BLaER1 treated with 17β-estradiol and CSF1 and Interleukin-3, amounts not matched to agents 10 nM and 100 nM (cell line): ENCODE data around the gene LSM8.
"Not testable (repeated sequence)": the region's sequence is repeated elsewhere in the genome, so short reads cannot be mapped to it uniquely, and the experiment has no call there.

ENCODE experiments used
- H3K27ac ChIP-seq, 11 experiments: shearing (Covaris generic); formaldehyde crosslinking; 2 replicates each; pipeline ENCODE4 v1.8.1; 2022
- H3K27me3 ChIP-seq, 11 experiments: shearing (Covaris generic); formaldehyde crosslinking; 2 replicates each; pipeline ENCODE4 v1.8.1; 2022
- H3K36me3 ChIP-seq, 11 experiments: shearing (Covaris generic); formaldehyde crosslinking; 2 replicates each; pipeline ENCODE4 v1.8.1; 2022
- H3K4me1 ChIP-seq, 10 experiments: shearing (Covaris generic); formaldehyde crosslinking; 2 replicates each; pipeline ENCODE4 v1.8.1; 2022
- H3K4me2 ChIP-seq, 11 experiments: shearing (Covaris generic); formaldehyde crosslinking; 2 replicates each; pipeline ENCODE4 v1.8.1; 2022
- H3K4me3 ChIP-seq, 10 experiments: shearing (Covaris generic); formaldehyde crosslinking; 2 replicates each; pipeline ENCODE4 v1.8.1; 2022
- H3K9ac ChIP-seq, 11 experiments: shearing (Covaris generic); formaldehyde crosslinking; 2 replicates each; pipeline ENCODE4 v1.8.1; 2022
- H3K9me3 ChIP-seq, 11 experiments: shearing (Covaris generic); formaldehyde crosslinking; replicated peaks in 1 of 11; 2 replicates each; pipeline ENCODE4 v1.8.1; 2022
- H4K20me1 ChIP-seq, 11 experiments: shearing (Covaris generic); formaldehyde crosslinking; 2 replicates each; pipeline ENCODE4 v1.8.1; 2022
- Cebpa-rat ChIP-seq, 11 experiments: shearing (Covaris generic); IDR thresholded peaks; 2 replicates each; pipeline ENCODE4 v1.8.1; 2022

Gene LSM8

DNA sequence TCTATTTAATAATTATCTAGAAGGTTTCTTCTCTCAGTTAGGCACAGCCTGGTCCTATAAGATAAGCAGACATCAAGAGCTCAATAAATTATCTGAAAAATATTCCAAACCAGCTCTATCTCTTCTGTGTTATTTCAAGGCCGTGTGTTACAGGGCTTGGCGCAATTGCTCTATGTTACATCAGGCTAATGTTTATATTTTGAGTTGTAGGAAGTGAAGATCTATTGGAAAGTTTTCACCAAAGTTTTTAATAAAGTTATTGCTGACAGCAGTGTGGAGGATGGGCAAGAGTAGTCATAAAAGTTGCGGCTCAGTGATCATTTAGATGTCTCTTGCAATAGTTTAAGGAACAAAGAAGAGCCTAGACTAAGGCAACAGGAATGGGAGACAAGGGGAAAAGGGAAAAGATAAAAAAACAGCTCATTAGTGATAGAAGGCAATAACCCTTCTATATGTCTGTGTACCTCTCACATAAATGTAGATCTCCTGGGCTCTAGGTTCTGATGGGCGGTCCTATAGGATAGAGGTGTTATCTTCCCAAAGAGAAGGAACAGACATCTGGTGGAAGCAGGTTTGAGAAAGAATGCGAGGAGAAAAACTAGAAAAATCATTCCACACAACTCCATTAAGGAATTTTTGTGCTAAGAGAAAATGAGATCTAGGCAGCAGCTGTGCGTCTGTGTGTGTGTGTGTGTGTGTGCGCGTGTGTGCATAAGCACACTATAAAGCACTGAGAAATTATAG lies 34.6 kb downstream of the LSM8 start:
- Histone ChIP-seq H3K27ac (no peak overlapping the region), H4K20me1 (no peaks in the 10 kb centered on the region), H3K4me1 (peaks cover 0 to 4% (median 0%) of the 10 kb centered on the region in 10 experiments; a peak in 2 of 20 replicates), H3K36me3 (no peaks in the 10 kb centered on the region), H3K9ac (no peak overlapping the region), H3K27me3 (no peaks in the 10 kb centered on the region), H3K9me3 (peaks cover 0 to 5% (median 0%) of the 10 kb centered on the region in 11 experiments; a peak in 2 of 22 replicates), H3K4me3 (no peak overlapping the region), H3K4me2 (no peak overlapping the region)
- no peak for TF ChIP-seq Cebpa-rat (IDR thresholded peaks at IDR 0.05)

DNA sequence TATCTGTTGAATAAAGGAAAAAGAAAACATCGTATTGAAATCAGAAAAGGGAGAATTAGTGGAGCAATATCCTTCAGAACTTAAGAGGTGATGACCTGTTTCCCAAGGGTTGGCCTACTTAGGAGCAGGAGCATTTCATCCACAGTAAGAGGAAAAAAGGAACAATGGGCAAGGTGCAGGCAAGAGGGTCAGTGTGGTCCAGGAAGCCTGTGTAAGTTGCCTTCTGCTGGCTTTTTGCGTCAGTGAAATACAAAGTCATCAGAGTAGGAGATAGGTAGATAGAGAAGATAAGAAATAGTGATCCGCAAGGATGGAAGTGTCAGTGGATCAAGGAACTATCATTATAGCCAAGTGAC lies 35.2 kb downstream of the LSM8 start:
- no peak overlapping the region for H3K9ac ChIP-seq
- H3K4me2 ChIP-seq = no peak overlapping the region
- H3K4me1 ChIP-seq = peaks cover 0 to under 1% (median 0%) of the 10 kb centered on the region in 10 experiments; a peak in 1 of 20 replicates
- H3K4me3 ChIP-seq = no peak overlapping the region
- no peak overlapping the region for H3K27ac ChIP-seq
- TF ChIP-seq Cebpa-rat (IDR thresholded peaks at IDR 0.05) = no peak
- H3K9me3 ChIP-seq = peaks cover 0 to 2% (median 0%) of the 10 kb centered on the region in 11 experiments; a peak in 2 of 22 replicates
- no peaks in the 10 kb centered on the region for H3K36me3 ChIP-seq
- H3K27me3 ChIP-seq = no peaks in the 10 kb centered on the region
- H4K20me1 ChIP-seq = no peaks in the 10 kb centered on the region

DNA sequence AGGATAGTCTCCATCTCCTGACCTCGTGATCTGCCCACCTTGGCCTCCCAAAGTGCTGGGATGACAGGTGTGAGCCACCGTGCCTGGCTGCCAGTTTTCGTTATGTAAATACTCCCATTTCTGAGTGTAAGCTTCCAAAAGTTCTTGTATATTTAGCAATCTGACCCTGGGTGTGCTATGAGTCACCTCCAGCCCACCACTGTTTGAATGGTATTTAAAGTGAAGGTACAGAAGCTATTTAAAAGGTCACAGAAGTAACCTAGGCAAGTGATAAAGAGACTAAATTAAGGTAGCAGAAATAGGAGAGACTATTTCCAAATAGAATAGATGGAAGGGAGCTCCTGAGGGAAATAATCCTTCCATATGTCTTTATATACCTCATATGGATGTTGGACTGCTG lies 36.6 kb downstream of the LSM8 start:
- Histone ChIP-seq H3K4me2 (no peak overlapping the region), H3K27me3 (no peaks in the 10 kb centered on the region), H3K4me1 (no peaks in the 10 kb centered on the region), H3K27ac (no peak overlapping the region), H4K20me1 (no peaks in the 10 kb centered on the region), H3K9ac (no peak overlapping the region), H3K4me3 (no peak overlapping the region), H3K9me3 (no peaks in the 10 kb centered on the region), H3K36me3 (no peaks in the 10 kb centered on the region)
- TF ChIP-seq Cebpa-rat (IDR thresholded peaks at IDR 0.05) = no peak

DNA sequence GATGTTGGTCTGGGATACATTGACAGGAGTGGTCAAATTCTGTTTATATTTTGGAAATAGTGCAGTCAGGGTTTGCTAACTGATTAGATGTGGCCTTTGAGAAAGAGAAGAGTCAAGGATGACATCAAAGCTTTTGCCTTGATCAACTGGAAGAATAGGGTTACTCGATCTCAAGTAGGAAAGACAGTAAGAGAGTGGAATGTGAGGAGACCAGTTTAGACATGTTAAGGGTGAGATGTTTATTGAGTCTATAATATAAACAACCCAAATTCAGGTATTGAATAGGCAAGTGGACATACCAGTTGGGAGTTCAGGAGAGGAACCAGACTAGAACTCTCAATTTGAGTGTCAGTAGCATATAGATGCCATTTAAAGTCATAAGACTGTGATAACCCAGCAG lies 38.6 kb downstream of the LSM8 start:
- Histone ChIP-seq H3K27me3 (no peaks in the 10 kb centered on the region), H3K4me1 (no peaks in the 10 kb centered on the region), H4K20me1 (no peaks in the 10 kb centered on the region), H3K9me3 (no peaks in the 10 kb centered on the region), H3K4me3 (no peak overlapping the region), H3K4me2 (no peak overlapping the region), H3K36me3 (no peaks in the 10 kb centered on the region), H3K9ac (no peak overlapping the region), H3K27ac (no peak overlapping the region)
- no peak for TF ChIP-seq Cebpa-rat (IDR thresholded peaks at IDR 0.05)

DNA sequence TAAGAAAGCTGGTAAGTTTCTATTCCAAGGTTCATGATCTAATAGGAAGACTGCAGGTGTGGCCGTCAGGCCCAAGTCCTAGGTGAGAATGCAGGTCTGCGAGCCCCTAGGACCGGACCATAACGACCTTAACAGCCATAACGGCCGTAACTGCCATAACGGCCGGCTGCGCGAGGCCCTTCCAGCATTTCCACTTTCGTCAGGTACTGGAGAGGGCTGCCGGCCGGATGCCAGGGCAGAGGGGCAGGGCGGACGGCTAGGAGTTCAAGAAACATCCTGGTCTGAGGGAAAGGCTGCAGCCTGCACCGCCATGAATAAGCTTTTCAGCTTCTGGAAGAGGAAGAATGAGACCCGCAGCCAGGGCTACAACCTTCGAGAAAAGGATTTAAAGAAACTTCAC lies 40.6 kb downstream of the LSM8 start, which contains the start of gene ANKRD7:
Gene ANKRD7, plus strand, starts transcription at position 184 of the 400 bp plus-strand sequence. Its CDS starts 127 bp downstream, at position 311.
- TF ChIP-seq Cebpa-rat (IDR thresholded peaks at IDR 0.05) = no peak
- Histone ChIP-seq H3K9ac (no peak within 1 kb of the TSS), H3K4me2 (no peak within 1 kb of the TSS), H3K9me3 (no peaks in the 10 kb centered on the region), H3K4me1 (no peaks in the 10 kb centered on the region), H4K20me1 (no peaks in the 10 kb centered on the region), H3K27me3 (no peaks in the 10 kb centered on the region), H3K27ac (no peak within 1 kb of the TSS), H3K36me3 (no peaks in the 10 kb centered on the region), H3K4me3 (no peak within 1 kb of the TSS)

DNA sequence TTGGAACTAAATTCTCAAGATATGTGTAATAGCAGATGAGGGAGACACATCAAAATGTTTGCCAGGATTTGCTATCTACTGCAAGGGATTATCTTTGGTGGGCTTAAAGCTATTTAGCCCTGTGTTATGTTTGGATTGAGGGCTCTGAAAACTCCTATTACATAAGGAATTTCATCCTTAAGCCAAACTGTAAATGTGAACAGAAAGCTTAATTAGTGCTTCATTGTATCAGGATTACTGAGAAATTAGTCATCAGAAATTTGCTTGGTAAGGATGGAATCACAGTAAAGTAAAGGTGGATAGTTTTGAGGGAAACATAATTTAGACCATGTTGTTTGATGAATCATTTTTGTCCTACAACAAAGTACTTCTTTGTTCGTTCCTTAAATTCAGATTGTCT lies 48.9 kb downstream of the LSM8 start:
- Histone ChIP-seq H3K9me3 (no peaks in the 10 kb centered on the region), H3K4me3 (no peak overlapping the region), H3K27me3 (no peaks in the 10 kb centered on the region)

DNA sequence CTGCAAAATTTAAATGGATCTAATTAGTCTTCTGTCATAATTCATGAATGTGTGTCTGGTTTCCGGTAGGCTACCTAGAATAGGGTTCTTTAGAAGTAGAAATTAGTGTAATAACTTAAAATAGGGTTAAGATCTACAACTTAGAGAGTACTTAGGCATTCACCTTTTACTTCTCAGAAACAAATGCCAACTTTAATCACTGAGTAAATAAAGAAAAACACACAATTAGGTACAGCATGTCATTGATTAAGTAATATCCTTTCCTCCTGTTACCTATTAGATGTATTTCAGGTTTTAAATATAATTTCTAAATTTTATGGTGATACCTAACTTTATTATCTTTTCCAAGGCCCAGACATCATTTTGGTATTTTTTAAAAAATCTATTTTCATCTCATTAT lies 49.8 kb downstream of the LSM8 start:
- Histone ChIP-seq H3K27ac (no peak overlapping the region), H3K4me1 (no peaks in the 10 kb centered on the region), H3K27me3 (no peaks in the 10 kb centered on the region), H3K9me3 (no peaks in the 10 kb centered on the region), H3K4me3 (no peak overlapping the region), H3K4me2 (no peak overlapping the region), H3K36me3 (no peaks in the 10 kb centered on the region), H4K20me1 (no peaks in the 10 kb centered on the region), H3K9ac (no peak overlapping the region)
- no peak for TF ChIP-seq Cebpa-rat (IDR thresholded peaks at IDR 0.05)

More for the DNA sequence above, 48.9 kb downstream of the LSM8 start:
- Histone ChIP-seq H3K36me3 (no peaks in the 10 kb centered on the region), H3K27ac (no peak overlapping the region), H3K4me1 (no peaks in the 10 kb centered on the region), H3K4me2 (no peak overlapping the region), H3K9ac (no peak overlapping the region), H4K20me1 (no peaks in the 10 kb centered on the region)
- no peak for TF ChIP-seq Cebpa-rat (IDR thresholded peaks at IDR 0.05)

DNA sequence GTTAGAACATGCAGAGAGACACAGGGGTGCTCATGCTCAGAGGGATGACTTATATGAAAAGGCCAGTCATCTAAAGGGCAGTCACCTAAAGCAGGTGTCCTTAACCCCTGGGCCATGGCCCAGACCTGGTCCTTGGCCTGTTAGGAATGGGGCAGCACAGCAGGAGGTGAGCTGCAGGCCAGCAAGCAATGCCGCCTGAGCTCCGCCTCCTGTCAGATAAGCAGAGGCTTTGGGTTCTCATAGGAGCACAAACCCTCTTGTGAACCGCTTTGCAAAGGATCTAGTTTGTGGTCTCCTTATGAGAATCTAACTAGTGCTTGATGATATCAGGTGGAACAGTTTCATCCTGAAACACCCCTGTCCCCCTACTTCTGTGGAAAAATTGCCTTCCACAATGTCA lies 55.0 kb downstream of the LSM8 start:
- no peak for TF ChIP-seq Cebpa-rat (IDR thresholded peaks at IDR 0.05)
- Histone ChIP-seq H3K9me3 (no peaks in the 10 kb centered on the region), H3K4me2 (no peak overlapping the region), H4K20me1 (no peaks in the 10 kb centered on the region), H3K27me3 (no peaks in the 10 kb centered on the region), H3K27ac (no peak overlapping the region), H3K36me3 (no peaks in the 10 kb centered on the region), H3K9ac (no peak overlapping the region), H3K4me1 (no peaks in the 10 kb centered on the region), H3K4me3 (no peak overlapping the region)

DNA sequence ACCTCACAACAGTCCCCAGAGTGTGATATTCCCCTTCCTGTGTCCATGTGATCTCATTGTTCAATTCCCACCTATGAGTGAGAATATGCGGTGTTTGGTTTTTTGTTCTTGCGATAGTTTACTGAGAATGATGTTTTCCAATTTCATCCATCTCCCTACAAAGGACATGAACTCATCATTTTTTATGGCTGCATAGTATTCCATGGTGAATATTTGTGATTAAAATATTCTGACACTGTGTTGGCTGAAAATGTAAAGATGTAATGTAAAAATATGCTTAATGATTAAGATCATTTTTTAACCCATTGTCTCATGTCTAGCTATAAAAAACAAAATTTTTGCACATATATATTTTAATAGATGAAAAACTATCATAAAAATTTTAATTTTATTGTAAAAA lies 56.4 kb downstream of the LSM8 start:
- not testable (repeated sequence) for H3K36me3 ChIP-seq, H3K9ac ChIP-seq, H3K4me3 ChIP-seq, H3K27me3 ChIP-seq, H3K27ac ChIP-seq, H3K9me3 ChIP-seq, H4K20me1 ChIP-seq, H3K4me1 ChIP-seq, H3K4me2 ChIP-seq
